Thyroid gland (tissue), 4 donors: ENCODE measurements around the gene UPB1. TPM values are rescaled to one million over a fixed set of nuclear protein-coding genes. Genes with fewer than 3 reads are reported as not detected.
A peak's percentile ranks its signal among the peaks of the same experiment; 100 is the strongest.

Source experiments
- DNase-seq, 2 donors: peaks; one replicate each; pipeline ENCODE4 v3.0.0-alpha.2; 2019
- H3K27ac ChIP-seq, 3 donors: fragments of 200-600 bp; sonication (generic); 1 replicate in 2 of 3; 2 replicates in 1 of 3; pipeline ENCODE4 v1.5.1; 2016 to 2019; ENCODE audit warnings: mild to moderate bottlenecking in 1 of 3, moderate library complexity in 1 of 3
- H3K27me3 ChIP-seq: fragments of 200-600 bp; sonication (generic); one replicate; pipeline ENCODE4 v1.5.1; 2019
- H3K36me3 ChIP-seq, 2 donors: fragments of 200-600 bp; sonication (generic); one replicate each; pipeline ENCODE4 v1.5.1; 2016 to 2019
- H3K4me1 ChIP-seq, 2 donors: fragments of 200-600 bp; sonication (generic); one replicate each; pipeline ENCODE4 v1.5.1; 2017 to 2019
- H3K4me3 ChIP-seq, 3 donors: fragments of 200-600 bp; sonication (generic); replicated peaks in 1 of 3; 1 replicate in 2 of 3; 2 replicates in 1 of 3; pipeline ENCODE4 v1.5.1; 2016; ENCODE audit warnings: mild to moderate bottlenecking in 1 of 3
- H3K9me3 ChIP-seq: fragments of 200-600 bp; sonication (generic); one replicate; pipeline ENCODE4 v1.5.1; 2017
- CTCF ChIP-seq, 6 experiments: fragments of 200-600 bp in 3 of 6; fragments of 450-650 bp in 3 of 6; sonication (generic) in 3 of 6; IDR thresholded peaks; one replicate each; pipeline ENCODE4 v1.5.1; 2016 to 2019; ENCODE audit warnings: antibody characterized with exemption in 6 of 6, mild to moderate bottlenecking in 2 of 6, inconsistent platforms in 1 of 6, moderate library complexity in 1 of 6
- POLR2A ChIP-seq, 2 donors: fragments of 450-650 bp; IDR thresholded peaks; one replicate each; pipeline ENCODE4 v1.6.1; 2017; ENCODE audit warnings: antibody characterized with exemption in 2 of 2, mild to moderate bottlenecking in 2 of 2, moderate library complexity in 1 of 2
- WGBS, 2 donors: methylation state at CpG; one replicate each; pipeline ENCODE4 v1.1.5; 2017; 5-methylcytosine and 5-hydroxymethylcytosine counted together
- intact Hi-C: fragments of 100-400 bp; cut with DNase I; formaldehyde crosslinking; loops from one replicate; pipeline ENCODE4 v1.15.1; 2023
- total RNA-seq, 4 donors: library from RNA; depleted of rRNA; stranded (reverse); fragments of >200 nt; gene quantifications; one replicate each; pipeline ENCODE4 v1.2.3, GENCODE V29; 2016

The UPB1 gene
- total RNA-seq, 4 donors from 2014 or later: not detected

GRCh38 chr22:24540470-24540869, 45.3 kb downstream of the UPB1 start:
- intact Hi-C loops: no loop called here
- TF ChIP-seq CTCF (IDR thresholded peaks at IDR 0.05): no peak
- TF ChIP-seq POLR2A (IDR thresholded peaks at IDR 0.05): no peak
- Histone ChIP-seq H3K4me3 (no peak overlapping the region), H3K9me3 (no peaks in the 10 kb centered on the region), H3K27ac (no peak overlapping the region), H3K27me3 (no peaks in the 10 kb centered on the region), H3K4me1 (peaks cover 10 to 15% of the 10 kb centered on the region in 2 donors), H3K36me3 (peaks cover 34 to 44% of the 10 kb centered on the region in 2 donors)
- 86 to 94% methylated on average over 2 of the region's 2 CpGs for WGBS, 2 donors
- DNase-seq: no peak

DNA sequence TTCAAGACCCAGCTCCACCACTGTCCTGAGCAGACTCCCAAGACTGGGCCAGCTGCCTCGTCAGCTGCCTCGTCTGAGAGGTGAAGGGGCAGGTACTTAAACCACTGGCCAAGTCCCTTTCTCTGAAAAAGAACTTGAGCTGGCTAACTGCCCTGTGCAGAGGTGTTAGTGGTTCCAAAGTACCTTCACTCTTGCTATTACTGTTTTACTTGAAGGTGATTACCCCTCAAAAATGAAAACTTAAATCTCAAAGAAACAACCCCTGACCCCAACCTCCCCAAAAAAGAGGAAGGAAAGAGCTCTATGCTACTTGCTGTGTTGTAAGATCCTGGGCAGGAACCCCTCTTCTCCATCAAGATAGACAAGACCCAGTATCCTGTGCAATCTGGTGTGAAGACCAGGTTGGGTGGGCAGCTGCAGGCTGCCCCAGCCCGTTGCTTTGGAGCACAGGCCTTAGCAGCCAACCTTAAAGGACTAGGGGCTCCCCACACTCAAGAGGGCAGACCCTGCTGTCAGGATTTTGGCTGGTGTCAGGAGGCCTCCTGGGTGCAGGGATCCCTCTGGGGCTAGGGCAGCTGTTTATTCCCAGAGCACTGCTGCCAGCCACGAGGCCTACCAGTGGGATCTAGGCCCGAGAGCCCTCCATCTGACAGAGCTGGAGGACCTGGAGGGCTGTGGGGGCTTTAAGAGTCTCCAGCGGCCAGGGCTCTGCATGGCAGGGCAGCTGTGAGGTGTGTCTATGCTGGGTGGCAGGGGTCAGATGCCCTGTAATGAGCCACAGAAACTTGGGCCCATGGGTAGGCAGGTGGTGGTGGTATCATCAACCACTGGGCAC, 46.8 kb downstream of the UPB1 start:
- no peak for TF ChIP-seq POLR2A (IDR thresholded peaks at IDR 0.05)
- no peak for TF ChIP-seq CTCF (IDR thresholded peaks at IDR 0.05)
- Histone ChIP-seq H3K27me3 (no peaks in the 10 kb centered on the region), H3K27ac (no peak overlapping the region), H3K4me3 (no peak overlapping the region), H3K4me1 (peaks cover 10 to 15% of the 10 kb centered on the region in 2 donors), H3K36me3 (peaks cover 40 to 49% of the 10 kb centered on the region in 2 donors), H3K9me3 (no peaks in the 10 kb centered on the region)
- peak; percentile 25 to 34 for DNase-seq
- intact Hi-C loops: no loop called here
- 75 to 81% methylated on average over 5 to 6 of the region's 6 CpGs for WGBS, 2 donors

GRCh38 chr22:24542641-24543040, 47.5 kb downstream of the UPB1 start:
- H3K27ac ChIP-seq: peak overlapping the region in 1 of 3 donors; percentile 33
- no peaks in the 10 kb centered on the region for H3K27me3 ChIP-seq
- DNase-seq: peak; percentile 35 to 67
- 67 to 78% methylated on average over 7 to 9 of the region's 9 CpGs for WGBS, 2 donors
- H3K4me1 ChIP-seq: peaks cover 10 to 15% of the 10 kb centered on the region in 2 donors
- no peak overlapping the region for H3K4me3 ChIP-seq
- H3K36me3 ChIP-seq: peaks cover 47 to 57% of the 10 kb centered on the region in 2 donors
- no peaks in the 10 kb centered on the region for H3K9me3 ChIP-seq
- intact Hi-C loops: no loop called here
- TF ChIP-seq CTCF (IDR thresholded peaks at IDR 0.05) (peak in 2 of 6 experiments; percentile 14 to 37), POLR2A (IDR thresholded peaks at IDR 0.05) (no peak)

DNA sequence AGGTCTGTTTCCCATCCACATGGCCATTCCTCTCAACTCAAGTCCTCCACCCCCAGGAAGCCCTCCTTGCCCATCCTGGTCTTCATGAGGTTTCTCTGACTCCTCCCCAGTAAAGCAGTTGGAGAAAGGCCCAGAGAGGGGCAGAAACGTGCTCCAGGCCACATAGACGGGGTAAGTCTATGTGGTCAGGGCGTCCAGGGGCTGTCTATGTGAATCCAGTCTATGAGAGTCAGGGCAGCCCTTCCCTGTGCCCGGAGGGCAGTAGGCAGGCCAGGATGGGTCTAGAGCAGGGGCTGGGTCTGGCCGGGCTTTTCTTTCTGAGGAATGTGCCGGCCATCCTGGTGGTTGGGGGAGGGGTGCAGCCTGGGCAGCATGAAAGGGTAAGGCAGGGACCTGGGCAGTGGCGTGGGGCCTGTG, 48.1 kb downstream of the UPB1 start:
- H3K27ac ChIP-seq: peak overlapping the region in 1 of 3 donors; percentile 33
- H3K36me3 ChIP-seq: peaks cover 53 to 62% of the 10 kb centered on the region in 2 donors
- no peaks in the 10 kb centered on the region for H3K9me3 ChIP-seq
- 91 to 92% methylated on average over 4 to 7 of the region's 7 CpGs for WGBS, 2 donors
- no peak for DNase-seq
- H3K27me3 ChIP-seq: no peaks in the 10 kb centered on the region
- no peak overlapping the region for H3K4me3 ChIP-seq
- TF ChIP-seq POLR2A (IDR thresholded peaks at IDR 0.05): no peak
- no peak for TF ChIP-seq CTCF (IDR thresholded peaks at IDR 0.05)
- intact Hi-C loops: no loop called here
- peaks cover 10 to 15% of the 10 kb centered on the region in 2 donors for H3K4me1 ChIP-seq

DNA sequence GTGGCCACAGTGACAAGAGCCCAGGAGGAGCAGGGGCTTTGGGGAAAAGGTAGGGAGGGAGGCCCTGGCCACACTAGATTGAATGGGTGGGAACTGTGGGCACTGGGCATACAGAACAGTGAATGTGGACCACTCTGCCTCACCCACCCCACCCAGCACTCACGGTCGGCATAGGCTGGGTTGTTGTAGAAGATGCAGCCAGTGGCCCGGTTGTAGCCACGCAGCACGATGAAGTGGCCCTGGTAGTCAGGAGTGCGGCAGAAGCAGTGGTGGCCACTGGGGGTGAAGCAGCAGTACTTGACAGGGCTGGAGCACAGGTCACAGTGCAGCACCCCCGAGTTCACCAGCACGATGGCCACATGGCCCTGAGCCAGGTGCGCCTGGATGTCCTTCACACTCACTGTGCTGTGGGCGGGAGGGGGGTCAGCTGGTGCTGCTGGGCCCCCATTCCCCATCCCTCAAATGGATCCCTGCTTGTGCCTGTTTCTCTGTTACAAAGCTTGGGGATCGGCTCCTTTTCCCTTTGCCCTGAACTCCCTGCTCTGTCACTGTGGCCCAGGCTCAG, 48.6 kb downstream of the UPB1 start:
- WGBS, 2 donors: 87 to 93% methylated on average over 5 to 6 of the region's 11 CpGs
- TF ChIP-seq CTCF (IDR thresholded peaks at IDR 0.05) (no peak), POLR2A (IDR thresholded peaks at IDR 0.05) (no peak)
- Histone ChIP-seq H3K27ac (peak overlapping the region in 1 of 3 donors; percentile 33), H3K4me1 (peaks cover 10 to 15% of the 10 kb centered on the region in 2 donors), H3K27me3 (no peaks in the 10 kb centered on the region), H3K4me3 (no peak overlapping the region), H3K36me3 (peaks cover 54 to 62% of the 10 kb centered on the region in 2 donors), H3K9me3 (no peaks in the 10 kb centered on the region)
- intact Hi-C loops: no loop called here
- no peak for DNase-seq
